ENCODE results near the gene PYGB.
A peak's percentile ranks its signal among the peaks of the same experiment; 100 is the strongest.
"Not testable (repeated sequence)": the region's sequence is repeated elsewhere in the genome, so short reads cannot be mapped to it uniquely, and the experiment has no call there.

Gene PYGB

GRCh38 chr20:25296094-25297093 is 48.5 kb downstream of the PYGB start:
- DNase-seq (ENCODE audit: low read depth): no peak

DNA sequence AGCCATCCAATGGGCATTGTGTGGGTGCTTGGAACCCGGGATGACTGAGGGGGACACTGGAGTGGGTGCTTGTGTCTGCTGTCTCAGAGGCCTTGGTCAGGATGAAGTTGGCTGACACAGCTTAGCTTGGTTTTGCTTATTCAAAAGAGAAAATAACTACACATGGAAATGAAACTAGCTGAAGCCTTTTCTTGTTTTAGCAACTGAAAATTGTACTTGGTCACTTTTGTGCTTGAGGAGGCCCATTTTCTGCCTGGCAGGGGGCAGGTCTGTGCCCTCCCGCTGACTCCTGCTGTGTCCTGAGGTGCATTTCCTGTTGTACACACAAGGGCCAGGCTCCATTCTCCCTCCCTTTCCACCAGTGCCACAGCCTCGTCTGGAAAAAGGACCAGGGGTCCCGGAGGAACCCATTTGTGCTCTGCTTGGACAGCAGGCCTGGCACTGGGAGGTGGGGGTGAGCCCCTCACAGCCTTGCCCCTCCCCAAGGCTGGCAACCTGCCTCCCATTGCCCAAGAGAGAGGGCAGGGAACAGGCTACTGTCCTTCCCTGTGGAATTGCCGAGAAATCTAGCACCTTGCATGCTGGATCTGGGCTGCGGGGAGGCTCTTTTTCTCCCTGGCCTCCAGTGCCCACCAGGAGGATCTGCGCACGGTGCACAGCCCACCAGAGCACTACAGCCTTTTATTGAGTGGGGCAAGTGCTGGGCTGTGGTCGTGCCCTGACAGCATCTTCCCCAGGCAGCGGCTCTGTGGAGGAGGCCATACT is 49.4 kb downstream of the PYGB start:
- DNase-seq (ENCODE audit: low read depth): no peak

GRCh38 chr20:25299806-25300205 is 51.9 kb downstream of the PYGB start:
- DNase-seq (ENCODE audit: low read depth): no peak

- no peak for DNase-seq (ENCODE audit: low read depth)
These were observed 52.7 kb downstream of the PYGB start for GRCh38 chr20:25300496-25301170.

DNA sequence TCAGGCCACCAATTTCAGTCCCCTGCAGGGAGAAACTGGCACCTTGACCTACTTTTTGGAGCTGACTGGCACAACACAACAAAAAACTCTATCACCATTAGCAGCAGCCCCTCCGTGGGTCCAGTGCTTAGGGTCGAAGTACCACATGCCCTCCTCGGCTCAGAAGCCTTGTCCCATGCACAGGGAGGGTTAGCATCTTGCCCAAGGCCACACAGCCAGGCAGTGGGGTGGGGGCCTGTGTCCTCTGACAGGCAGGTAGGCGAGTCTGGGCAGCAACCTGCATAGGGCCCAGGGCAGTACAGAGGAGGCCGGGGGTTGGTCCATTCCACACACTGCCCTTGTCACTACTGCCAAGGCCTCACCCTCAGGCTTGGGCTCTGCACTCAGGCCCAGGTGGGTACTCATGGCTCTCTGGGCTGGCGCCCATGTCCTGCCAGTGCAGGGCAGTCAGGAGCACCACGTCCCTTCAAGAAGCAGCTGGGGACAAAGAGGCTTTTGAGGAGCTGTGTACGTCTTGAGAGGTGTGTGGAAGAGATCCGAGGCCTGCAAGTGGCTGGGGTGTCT is 53.6 kb downstream of the PYGB start:
- DNase-seq (ENCODE audit: low read depth): no peak

DNA sequence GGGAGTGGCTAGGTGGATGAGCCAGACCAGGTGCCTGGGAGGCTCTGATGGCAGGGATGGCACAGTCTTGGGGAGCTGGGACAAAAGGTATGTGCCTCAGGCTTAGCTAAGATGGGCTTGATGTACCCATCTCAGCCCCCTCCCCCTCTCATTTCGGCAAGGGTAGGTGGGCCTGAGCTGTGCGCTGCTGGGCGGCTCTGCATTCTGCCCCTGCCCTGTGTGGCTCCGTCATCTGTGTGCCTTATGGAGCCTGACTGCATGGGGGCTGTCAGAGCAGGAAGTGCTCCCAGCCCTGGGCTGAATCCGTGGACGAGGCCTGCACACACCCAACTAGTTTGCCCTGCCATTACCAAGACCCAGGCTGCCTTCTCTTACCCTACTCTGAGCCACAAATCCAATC is 54.7 kb downstream of the PYGB start:
- no peak for DNase-seq (ENCODE audit: low read depth)

DNA sequence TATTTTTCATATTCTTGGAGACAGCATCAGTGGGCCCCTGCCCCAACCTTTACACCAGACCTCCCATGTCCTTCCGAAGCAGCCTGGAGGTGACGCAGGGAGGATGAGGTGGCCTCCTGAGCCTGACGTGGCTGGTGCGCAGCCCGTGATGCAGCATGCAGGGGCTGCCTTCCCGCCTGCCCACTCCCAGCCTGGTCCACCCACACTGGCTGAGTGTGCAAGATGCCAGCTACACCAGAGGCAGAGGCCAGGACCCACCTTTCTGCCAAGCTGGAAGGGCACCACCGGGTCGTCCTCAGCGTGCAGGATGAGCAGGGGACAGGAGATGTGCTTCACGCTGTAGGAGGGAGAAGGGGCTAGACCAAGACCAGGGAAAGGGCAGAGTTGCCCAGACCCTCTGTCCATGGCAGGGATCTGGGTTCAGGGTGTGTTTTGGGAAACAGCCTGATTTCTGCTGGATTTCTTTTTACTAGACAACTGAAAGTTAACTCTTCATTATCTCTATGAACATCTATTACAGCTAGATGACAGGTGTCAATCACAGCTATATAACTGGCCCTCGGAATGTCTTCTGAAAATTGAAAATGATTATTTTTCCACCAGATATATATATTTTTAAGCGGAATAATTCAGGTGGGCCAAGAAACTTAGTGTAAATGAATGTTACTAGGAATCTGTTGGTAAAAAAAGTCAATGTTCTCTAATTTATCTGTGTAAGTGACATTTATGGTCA is 55.6 kb downstream of the PYGB start:
- DNase-seq (ENCODE audit: low read depth): no peak

GRCh38 chr20:25304025-25304549 is 56.2 kb downstream of the PYGB start:
- no peak for DNase-seq (ENCODE audit: low read depth)

DNA sequence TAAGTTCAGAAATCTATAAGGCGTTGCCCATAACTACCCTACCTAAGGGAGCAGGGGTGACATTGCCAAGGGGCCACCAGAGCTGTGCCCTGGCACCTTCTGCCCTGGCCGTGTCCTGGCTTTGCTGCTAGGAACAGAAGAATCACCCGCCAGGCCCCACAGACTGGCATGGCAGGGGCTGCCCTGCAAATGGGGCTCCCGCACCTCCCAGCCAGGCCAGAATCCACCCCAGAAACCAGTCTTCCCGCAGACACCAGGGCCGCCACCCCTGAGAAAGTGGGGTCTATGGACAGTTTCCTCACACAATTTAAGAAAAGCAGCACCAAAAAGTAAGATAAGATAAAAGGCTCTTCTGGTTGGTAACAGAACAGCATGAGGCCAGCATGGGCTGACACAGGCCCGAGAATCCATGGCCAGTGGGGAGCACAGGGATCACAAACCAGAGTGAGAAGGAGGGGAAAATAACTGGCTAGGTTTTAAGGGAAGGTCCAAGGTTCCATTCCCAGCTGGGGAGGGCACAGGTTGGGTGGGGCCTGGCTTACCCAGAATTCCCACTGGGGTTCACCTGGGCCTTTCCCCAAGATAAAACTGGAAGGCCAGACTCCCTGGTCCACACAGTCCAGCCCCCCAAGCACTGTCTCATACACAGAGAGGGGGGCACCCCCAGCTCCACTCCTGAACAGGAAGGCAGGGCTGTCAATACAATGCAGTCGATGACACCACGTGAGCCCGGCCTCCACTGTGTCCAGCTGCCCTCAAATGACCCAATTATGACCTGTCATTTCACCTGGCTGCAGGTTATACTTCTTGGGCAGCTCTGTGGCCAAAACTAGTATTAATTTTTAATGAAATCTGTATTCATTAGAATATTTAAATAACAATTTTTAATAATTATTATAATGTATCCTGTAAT is 59.4 kb downstream of the PYGB start:
- DNase-seq (ENCODE audit: low read depth): no peak

DNA sequence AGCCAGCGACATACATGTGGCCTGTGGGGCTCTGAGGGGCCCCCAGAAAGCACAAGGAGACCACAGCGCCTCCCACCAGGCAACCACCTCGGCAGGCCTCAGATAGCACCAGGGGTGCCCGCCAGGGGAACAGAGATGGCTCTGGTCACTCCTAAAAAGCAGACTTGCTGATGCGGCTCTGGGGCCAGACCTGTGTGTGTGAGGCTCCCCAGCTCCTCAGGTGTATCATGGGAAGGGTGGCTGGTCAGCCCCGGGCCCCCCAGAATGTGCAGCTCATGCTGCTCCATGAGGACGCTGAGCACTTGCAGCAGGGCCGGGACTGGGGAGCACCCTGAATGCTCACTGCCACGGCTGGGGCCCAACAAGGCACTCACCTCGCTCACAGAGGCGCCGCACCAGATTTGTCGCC is 60.2 kb downstream of the PYGB start:
- no peak for DNase-seq (ENCODE audit: low read depth)

DNA sequence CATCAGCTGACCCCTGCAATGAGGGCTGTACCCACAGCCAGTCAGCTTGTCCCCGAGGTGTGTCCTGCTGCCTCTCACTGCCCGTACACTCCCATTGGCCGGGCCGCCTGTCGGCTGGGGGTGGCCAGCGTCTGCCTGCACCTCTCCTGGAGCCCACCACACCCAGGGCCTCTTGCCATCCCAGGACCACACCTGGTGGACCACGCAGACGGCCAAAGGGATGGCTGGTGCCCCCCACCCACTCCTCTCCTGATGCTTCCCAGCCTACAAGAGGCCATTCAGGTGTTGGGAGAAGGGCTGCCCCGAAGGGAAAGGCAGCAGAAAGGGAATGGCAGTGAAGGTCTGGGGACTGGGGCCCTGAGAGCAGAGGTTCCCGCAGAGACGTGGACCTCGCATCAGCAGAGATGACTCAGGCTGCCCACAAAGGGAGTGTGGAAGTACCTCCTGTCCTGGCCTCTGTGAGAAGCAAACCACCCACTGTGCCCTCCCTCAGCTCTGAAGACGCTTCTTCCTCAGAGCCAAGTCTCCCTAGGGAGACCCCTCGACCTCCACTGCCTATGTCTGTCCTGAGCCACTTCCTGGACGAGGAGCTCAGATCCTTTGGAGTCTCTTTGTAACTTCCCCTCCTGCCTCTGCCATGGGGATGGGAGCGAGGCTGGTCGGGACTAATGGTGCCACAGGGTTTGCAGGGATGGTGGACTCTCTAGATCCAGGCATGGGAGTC is 60.9 kb downstream of the PYGB start:
- DNase-seq (ENCODE audit: low read depth): no peak

- DNase-seq (ENCODE audit: low read depth): peak; percentile 66
These were observed 61.7 kb downstream of the PYGB start for GRCh38 chr20:25309395-25310267.

- DNase-seq (ENCODE audit: low read depth): peak; percentile 85
These were observed 62.5 kb downstream of the PYGB start for GRCh38 chr20:25310268-25310920.

- DNase-seq (ENCODE audit: low read depth): peak; percentile 87
These were observed 63.2 kb downstream of the PYGB start for GRCh38 chr20:25310921-25311728.

GRCh38 chr20:25312716-25313115 is 64.8 kb downstream of the PYGB start:
- not testable (repeated sequence) for DNase-seq (ENCODE audit: low read depth)

- no peak for DNase-seq (ENCODE audit: low read depth)
These were observed 65.7 kb downstream of the PYGB start for GRCh38 chr20:25313593-25313992.

Measured in GM04503 (cell line).